ENCODE measurements around the gene PARP4.
"Not testable (repeated sequence)": the region's sequence is repeated elsewhere in the genome, so short reads cannot be mapped to it uniquely, and the experiment has no call there.

DNA sequence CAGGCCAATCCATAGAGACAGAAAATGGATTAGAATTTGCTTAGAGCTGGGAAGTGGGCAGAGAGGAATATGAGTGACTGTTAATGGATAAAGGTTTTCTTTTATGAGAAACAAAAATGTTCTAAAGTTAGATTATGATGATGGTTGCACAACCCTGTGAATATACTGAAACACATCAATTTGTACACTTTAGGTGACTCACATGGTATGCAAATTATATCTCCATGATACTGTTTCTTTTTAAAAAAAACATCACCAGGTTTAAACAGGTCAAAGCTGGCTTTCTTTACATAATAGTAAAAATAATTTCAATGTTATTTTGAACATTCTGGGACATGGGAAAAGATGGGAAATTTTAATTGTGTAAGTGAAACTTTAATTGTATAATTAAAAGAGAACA is 131.7 kb downstream of the PARP4 start:
- TF ChIP-seq POLR2AphosphoS5 (IDR thresholded peaks at IDR 0.05); EZH2 (IDR thresholded peaks at IDR 0.05; ENCODE audit: borderline replicate concordance, insufficient read depth, low read length, poor library complexity, severe bottlenecking): not testable (repeated sequence)
- TF ChIP-seq, protein P1, sequence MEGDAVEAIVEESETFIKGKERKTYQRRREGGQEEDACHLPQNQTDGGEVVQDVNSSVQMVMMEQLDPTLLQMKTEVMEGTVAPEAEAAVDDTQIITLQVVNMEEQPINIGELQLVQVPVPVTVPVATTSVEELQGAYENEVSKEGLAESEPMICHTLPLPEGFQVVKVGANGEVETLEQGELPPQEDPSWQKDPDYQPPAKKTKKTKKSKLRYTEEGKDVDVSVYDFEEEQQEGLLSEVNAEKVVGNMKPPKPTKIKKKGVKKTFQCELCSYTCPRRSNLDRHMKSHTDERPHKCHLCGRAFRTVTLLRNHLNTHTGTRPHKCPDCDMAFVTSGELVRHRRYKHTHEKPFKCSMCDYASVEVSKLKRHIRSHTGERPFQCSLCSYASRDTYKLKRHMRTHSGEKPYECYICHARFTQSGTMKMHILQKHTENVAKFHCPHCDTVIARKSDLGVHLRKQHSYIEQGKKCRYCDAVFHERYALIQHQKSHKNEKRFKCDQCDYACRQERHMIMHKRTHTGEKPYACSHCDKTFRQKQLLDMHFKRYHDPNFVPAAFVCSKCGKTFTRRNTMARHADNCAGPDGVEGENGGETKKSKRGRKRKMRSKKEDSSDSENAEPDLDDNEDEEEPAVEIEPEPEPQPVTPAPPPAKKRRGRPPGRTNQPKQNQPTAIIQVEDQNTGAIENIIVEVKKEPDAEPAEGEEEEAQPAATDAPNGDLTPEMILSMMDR (IDR thresholded peaks at IDR 0.05; ENCODE audit: poor library complexity, severe bottlenecking): not testable (repeated sequence)

All from neural cell (in vitro differentiated cells).